KOPT-K1 (cell line): ENCODE results near the gene UQCRH.

ENCODE experiments used
- H3K27ac ChIP-seq: fragments of 200-600 bp; sonication (generic); 2 replicates; pipeline ENCODE4 v1.5.1; 2016; ENCODE audit warnings: antibody characterized with exemption, mild to moderate bottlenecking, low read depth, low read length; ENCODE audit not compliant: poor library complexity, severe bottlenecking
- H3K36me3 ChIP-seq: fragments of 200-600 bp; sonication (generic); 2 replicates; pipeline ENCODE4 v1.5.1; 2017; ENCODE audit warnings: antibody characterized with exemption, mild to moderate bottlenecking, low read length, moderate library complexity; ENCODE audit not compliant: insufficient read depth
- H3K9me3 ChIP-seq: fragments of 200-600 bp; sonication (generic); 2 replicates; pipeline ENCODE4 v1.5.1; 2017; ENCODE audit warnings: antibody characterized with exemption, low read length, mild to moderate bottlenecking; ENCODE audit not compliant: insufficient read depth, poor library complexity, severe bottlenecking

The UQCRH gene

DNA sequence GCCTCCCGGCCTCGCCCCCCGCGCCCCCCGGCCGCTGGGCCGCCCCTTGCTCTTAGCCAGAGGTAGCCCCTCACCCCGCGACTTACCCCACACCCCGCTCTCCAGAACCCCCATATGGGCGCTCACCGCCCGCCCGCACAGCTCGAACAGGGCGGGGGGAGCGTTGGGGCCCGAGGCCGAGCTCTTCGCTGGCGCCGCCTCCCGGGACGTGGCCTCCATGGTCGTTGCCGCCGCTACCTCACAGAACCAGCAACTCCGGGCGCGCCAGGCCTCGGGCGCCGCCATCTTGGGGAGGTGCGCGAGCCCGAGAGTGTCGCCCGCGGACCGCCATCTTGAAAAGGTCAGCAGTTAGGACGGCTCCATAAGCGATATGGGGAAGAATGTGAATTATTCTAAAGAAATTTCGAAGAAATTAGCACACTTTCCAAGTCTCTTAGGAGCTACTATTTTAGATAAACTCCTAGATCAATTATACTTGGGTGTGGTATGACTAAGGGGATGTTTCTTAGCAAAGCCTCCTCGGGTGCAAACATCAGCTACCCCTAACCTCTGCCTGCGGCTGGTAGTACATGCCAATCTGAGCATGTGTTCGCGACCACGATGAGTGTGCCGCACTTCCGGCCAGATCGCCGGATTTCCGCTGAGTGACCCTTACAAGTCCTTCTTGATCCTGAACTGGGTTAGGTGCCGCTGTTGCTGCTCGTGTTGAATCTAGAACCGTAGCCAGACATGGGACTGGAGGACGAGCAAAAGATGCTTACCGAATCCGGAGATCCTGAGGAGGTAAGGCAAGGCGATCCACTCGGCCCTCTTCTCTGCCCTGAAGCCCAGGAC, at the start of gene UQCRH, which contains the start of gene LRRC41:
TSS of gene UQCRH (plus strand) at position 661 of the 834 bp plus-strand sequence. CDS start at position 730, 69 bp downstream.
TSS of gene LRRC41 (minus strand) at position 579 of the 834 bp plus-strand sequence. CDS start at position 285, 294 bp downstream.
- Histone ChIP-seq H3K9me3 (no peaks in the 10 kb centered on the region), H3K36me3 (peaks cover 30% of the 10 kb centered on the region), H3K27ac (peak within 1 kb of the TSS; percentile 91)

DNA sequence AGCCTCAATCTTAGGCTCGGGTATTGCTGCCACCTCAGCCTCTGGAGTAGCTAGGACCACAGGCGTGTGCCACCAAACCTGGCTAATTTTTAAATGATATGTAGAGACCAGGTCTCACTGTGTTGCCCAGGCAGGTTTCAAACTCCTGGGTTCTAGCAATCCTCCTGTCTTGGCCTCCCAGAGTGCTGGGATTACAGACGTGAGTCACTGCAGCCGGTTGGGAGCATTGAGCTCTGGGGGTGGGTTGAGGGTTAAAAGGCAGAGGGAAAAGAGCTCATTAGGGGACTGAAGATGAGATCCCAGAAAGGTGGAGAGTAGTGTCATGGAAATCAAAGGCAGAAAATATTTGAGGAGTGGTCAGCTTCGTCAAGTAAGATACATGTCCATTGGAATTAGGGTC, 48.8 kb upstream of the UQCRH start:
- Histone ChIP-seq H3K27ac (no peak overlapping the region), H3K9me3 (no peaks in the 10 kb centered on the region), H3K36me3 (peaks cover 99% of the 10 kb centered on the region)

DNA sequence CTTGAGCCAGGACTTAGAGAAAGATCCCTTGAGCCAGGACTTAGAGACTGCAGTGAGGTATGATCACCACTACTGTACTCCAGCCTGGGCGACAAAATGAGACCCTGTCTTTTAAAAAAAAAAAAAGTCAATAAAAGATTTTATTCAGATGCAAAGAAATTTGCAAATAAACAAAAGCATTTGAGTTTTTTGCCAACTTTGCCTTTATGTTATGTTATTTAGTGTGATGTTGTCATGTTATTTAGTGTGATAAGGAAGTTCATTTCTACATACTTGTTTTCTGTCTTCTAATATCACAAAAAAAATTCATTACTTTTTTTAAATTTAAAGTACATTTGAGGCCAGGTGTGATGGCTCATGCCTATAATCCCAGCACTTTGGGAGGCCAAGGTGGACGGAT, 47.0 kb upstream of the UQCRH start:
- peaks cover 99% of the 10 kb centered on the region for H3K36me3 ChIP-seq
- no peak overlapping the region for H3K27ac ChIP-seq
- no peaks in the 10 kb centered on the region for H3K9me3 ChIP-seq

DNA sequence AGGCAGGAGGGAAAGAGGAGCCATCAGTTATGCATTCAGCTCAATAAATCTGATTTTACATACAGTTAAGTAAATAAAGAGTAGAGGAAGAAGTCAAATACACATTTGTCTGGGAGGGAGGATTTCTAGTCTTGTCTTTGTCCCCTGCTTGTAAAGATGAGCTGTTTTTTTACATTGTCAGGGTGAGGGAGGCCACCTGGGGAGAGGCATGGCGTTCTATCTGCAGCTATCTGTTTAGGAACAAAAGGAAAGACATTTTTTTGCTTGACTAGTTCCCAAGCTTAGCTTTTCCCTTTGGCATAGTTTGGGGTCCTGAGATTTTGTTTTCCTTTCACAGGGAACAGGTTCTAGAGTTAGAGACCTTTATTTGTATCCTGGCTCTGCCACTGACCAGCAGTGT, 41.0 kb upstream of the UQCRH start:
- Histone ChIP-seq H3K27ac (no peak overlapping the region), H3K36me3 (peaks cover 99% of the 10 kb centered on the region), H3K9me3 (no peaks in the 10 kb centered on the region)

DNA sequence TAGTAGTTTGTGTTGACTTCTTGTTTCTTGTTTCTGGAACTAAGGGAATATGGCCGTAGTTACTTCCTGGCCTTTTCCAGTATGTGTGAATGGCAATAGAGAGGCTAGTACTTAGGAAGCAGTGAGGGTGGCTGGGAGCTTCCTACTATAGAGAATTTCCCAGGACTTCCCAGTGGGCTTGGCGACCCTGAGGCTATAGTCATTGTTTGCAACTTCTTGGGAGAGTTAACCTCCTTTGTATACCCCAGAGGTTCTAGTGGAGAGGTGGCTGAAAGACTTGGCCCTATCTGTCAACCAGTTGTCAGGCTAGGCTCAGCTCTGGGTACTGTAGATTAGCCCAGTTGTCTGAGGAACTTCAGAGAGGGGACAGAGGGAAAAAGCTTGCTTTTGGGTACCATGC, 40.4 kb upstream of the UQCRH start:
- Histone ChIP-seq H3K27ac (no peak overlapping the region), H3K36me3 (peaks cover 100% of the 10 kb centered on the region)

DNA sequence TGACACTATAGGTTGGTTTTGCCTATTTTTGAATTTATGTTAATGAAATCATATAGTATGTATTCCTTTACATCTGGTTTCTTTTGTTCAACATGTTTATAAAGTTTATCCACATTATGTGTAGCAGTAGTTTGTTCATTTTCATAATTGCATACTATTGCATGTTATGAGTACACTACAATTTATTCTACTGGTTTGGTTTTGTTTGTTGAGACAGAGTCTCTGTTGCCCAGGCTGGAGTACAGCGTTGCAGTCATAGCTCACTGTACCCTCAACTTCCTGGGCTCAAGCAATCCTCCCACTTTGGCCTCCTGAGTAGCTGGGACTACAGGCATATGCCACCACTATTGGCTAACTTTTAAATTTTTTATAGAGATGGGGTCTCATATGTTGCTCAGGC, 34.9 kb upstream of the UQCRH start:
- Histone ChIP-seq H3K27ac (no peak overlapping the region), H3K9me3 (no peaks in the 10 kb centered on the region), H3K36me3 (peaks cover 100% of the 10 kb centered on the region)

More for the DNA sequence above, 40.4 kb upstream of the UQCRH start:
- no peaks in the 10 kb centered on the region for H3K9me3 ChIP-seq

DNA sequence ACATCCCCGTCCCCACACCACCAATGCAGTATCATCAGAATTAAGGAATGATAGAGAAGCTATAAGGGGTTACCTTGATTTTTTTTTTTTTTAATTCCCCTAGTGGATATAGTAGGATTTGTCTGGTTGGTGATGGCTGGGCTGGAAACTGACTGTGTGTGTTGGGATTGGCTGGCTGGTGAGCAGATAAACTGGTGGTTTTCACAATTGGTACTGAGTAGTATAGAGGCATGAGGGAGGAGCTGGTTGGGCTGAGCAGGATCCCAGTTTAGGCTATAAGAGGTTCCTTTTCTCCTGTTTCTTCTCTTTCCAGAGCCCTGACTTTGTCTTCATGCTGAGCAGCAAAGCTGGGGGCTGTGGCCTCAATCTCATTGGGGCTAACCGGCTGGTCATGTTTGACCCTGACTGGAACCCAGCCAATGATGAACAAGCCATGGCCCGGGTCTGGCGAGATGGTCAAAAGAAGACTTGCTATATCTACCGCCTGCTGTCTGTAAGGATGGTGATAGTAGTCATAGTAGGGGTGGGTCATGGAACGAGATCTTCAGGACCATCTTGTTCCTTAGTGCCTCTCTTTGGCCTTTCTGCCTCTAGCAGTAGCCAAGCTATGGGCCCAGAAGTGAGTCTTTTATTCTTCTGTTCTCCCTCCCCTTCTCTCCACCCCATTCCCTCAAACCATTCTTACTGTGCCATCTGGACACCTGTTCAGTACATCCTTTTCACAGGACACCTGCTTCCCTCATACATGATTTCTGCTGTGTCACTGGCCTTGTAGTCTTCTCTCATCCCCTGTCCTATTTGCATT, 29.1 kb upstream of the UQCRH start:
- H3K9me3 ChIP-seq, result no peaks in the 10 kb centered on the region
- peaks cover 100% of the 10 kb centered on the region for H3K36me3 ChIP-seq
- no peak overlapping the region for H3K27ac ChIP-seq

DNA sequence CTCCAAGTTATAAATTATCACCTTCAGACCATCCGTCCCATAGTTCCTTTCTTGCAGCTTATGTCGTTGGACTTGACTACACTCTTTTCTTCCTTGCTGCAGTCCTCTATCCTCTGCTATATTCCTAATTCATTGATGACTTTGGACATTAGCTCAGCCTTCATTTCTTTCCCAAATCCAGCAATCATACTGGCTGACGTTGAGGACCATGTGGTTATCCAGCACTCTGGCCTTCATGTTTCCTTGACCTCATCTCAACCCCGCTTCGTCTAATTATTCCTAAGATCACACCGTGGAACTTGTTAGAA, 28.5 kb upstream of the UQCRH start:
- Histone ChIP-seq H3K27ac (no peak overlapping the region), H3K36me3 (peaks cover 100% of the 10 kb centered on the region), H3K9me3 (no peaks in the 10 kb centered on the region)

DNA sequence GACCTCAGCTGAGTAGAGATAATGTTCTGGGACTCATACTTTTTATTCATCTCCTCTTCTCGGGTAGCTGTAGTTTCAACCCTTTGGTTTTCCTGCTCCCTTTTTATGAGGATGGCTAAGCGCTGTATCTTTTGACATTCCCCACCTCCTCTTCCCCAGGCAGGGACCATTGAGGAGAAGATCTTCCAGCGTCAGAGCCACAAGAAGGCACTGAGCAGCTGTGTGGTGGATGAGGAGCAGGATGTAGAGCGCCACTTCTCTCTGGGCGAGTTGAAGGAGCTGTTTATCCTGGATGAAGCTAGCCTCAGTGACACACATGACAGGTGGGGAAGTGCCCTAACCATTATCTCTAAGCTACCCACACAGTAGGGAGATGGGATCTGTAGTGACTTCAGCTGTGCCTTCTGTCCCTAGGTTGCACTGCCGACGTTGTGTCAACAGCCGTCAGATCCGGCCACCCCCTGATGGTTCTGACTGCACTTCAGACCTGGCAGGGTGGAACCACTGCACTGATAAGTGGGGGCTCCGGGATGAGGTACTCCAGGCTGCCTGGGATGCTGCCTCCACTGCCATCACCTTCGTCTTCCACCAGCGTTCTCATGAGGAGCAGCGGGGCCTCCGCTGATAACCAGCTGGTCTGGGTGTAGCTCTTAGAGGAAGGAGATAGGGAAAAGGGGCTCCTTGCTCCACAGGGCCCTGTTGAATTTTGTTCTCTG, 25.7 kb upstream of the UQCRH start:
- Histone ChIP-seq H3K36me3 (peaks cover 100% of the 10 kb centered on the region), H3K27ac (no peak overlapping the region), H3K9me3 (no peaks in the 10 kb centered on the region)

DNA sequence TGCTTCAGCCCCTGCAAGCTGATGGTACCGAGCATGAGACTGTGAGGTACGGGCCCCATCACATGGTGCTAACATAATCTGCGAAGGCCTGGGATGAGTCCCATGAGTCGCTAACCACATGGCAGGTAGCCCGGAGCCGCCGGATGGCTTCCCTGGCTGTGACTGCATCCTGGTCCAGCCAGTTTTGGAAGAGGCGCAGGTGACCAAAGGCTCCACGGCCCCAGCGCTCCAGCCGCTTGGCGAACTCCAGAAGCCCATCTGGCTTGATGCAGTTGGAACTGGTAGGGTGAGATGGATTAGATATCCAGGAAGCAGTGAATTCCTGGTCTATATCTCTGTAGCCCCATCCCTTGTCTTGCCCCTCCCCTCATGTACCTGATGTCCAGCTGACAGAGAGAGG, 24.7 kb upstream of the UQCRH start:
- peaks cover 100% of the 10 kb centered on the region for H3K36me3 ChIP-seq
- no peak overlapping the region for H3K27ac ChIP-seq
- H3K9me3 ChIP-seq, result no peaks in the 10 kb centered on the region

DNA sequence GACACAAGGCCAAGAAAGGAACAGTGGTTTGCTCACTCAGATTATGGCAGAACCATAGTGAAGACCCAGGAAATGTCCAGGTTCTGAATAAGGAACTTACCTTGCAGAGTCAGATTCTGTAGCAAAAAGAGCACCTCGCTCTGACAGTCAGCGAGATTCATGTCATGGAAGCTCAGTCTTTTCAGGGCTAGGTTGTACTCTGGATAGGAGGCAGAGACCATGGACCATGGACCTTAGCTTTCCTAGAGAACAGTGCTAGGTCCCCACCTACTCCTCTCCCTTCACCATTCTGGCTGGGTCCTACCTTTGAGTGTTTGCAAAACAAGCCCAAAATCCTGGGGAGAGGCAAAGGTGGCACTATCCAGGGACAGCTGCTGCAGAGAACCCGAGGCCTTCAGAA, 23.4 kb upstream of the UQCRH start:
- Histone ChIP-seq H3K9me3 (no peaks in the 10 kb centered on the region), H3K27ac (no peak overlapping the region), H3K36me3 (peaks cover 100% of the 10 kb centered on the region)

DNA sequence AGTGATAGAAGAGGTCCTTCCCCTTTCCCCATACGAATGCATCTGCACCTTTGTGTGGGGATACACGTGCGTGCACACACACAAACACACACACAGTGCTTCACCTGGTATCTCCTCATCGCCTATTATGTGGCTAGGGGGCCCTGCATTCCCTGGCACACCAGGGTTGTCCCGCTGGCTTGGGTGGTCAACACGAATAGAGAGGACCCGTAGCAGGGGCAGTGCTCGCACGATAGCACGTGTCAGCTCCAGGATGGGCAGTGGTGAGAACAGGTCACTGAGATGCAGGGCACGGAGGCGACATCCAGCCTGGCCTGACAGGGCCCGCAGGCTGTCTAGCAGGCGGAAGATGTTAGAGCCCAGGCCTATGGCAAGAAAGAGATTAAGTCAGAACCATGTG, 22.5 kb upstream of the UQCRH start:
- Histone ChIP-seq H3K9me3 (no peaks in the 10 kb centered on the region), H3K27ac (no peak overlapping the region), H3K36me3 (peaks cover 98% of the 10 kb centered on the region)

DNA sequence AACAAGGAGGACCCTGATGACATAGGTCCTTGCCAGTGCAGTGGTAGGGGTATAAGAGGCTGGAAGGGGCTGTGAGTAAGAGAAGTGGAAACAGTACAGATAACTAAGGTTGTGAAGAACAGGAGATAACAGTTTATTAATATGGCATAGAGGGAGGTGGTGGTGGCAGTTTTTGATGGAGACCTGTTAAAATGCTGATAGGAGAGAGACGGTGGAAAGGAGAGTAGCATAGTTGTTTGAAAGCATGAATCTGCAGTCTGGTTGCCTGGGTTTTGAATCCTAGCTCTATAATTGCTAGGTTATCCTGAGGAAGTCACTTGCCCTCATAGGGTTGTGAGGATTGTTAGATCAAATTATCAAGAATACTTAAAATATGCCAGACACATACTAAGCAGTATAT, 19.4 kb upstream of the UQCRH start:
- Histone ChIP-seq H3K36me3 (peaks cover 81% of the 10 kb centered on the region), H3K27ac (no peak overlapping the region), H3K9me3 (no peaks in the 10 kb centered on the region)

DNA sequence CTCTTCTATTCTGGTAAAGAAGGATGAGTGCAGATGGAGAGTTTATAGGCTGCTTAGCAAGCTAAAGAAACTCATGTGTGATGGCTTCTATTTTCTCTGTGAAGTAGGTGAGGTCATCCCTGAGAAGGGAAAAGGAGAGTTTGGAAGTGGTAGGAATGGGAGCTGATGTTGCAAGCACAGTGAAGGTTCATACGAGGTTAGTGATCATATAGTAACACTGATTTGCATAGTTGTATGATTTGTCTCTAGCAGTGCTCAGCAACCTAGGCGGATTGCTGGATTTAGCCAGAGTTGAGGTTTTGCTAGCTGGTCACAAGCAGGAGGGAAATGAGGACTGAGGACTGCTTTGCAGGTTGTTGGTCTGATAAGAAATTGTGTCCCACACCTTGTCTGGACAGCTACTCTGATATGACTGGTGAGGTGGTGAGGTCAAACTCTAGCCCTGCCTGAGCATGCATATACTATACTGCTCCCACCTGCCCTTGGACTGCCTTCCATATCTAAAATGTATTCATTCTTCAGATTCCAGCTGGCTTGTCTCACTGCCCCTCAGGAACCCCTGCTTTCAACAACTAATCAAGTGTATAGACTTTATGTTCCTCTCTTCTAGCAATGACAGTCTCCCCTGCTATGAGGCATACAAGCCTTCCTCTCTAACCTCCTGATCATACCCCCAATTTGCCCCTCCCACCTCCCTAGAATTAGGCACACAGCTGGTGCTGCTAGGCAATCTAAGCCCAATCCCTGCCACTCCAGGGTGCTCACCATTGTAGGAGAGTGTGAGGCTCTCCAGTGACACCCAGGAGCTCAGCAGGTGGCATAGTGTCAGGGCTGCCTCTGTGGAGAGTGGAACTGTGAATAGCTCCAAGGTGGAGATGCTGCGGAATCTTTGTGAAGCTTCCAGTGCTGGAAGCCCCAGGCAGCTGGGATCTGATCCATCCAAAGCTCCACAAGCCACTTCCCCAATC, 18.6 kb upstream of the UQCRH start:
- H3K27ac ChIP-seq, result peak overlapping the region; percentile 73
- H3K36me3 ChIP-seq, result peaks cover 80% of the 10 kb centered on the region
- no peaks in the 10 kb centered on the region for H3K9me3 ChIP-seq
